Keratinocyte (primary cell): ENCODE data around the gene TJP2.

Experiments
- CTCF ChIP-seq, 3 experiments: IDR thresholded peaks in 1 of 3; conservative IDR thresholded peaks in 1 of 3; optimal IDR thresholded peaks in 1 of 3; 2 replicates in 2 of 3; 3 replicates in 1 of 3; pipeline versions ENCODE3 to v1.5.1; 2011; ENCODE audit warnings: low read length in 3 of 3, mild to moderate bottlenecking in 3 of 3, moderate library complexity in 2 of 3, control low read depth in 1 of 3, inconsistent platforms in 1 of 3; ENCODE audit not compliant: insufficient read depth in 2 of 3; ENCODE audit errors: extremely low read depth in 1 of 3
- EZH2 ChIP-seq: IDR thresholded peaks from one replicate; pipeline ENCODE4 v1.6.1; 2012; ENCODE audit warnings: inconsistent platforms, mild to moderate bottlenecking, low read length, moderate library complexity

- TF ChIP-seq CTCF (optimal IDR thresholded peaks at IDR 0.05 in 1 of 3, IDR thresholded peaks at IDR 0.05 in 1 of 3, conservative IDR thresholded peaks at IDR 0.05 in 1 of 3; ENCODE audit: extremely low read depth in 1 of 3, insufficient read depth in 2 of 3, low read length in 3 of 3) (no peak), EZH2 (no peak)
Observed at GRCh38 chr9:69190086-69190862, 16.2 kb downstream of the TJP2 start.
